Activated CD8-positive, alpha-beta memory T cell treated with anti-CD3 and anti-CD28 coated beads for 1 hour (primary cell): ENCODE results near the gene RPL35A.

Source experiments
- DNase-seq, 2 donors: peaks; one replicate each; pipeline ENCODE4 v3.0.0-alpha.2; 2020; ENCODE audit warnings: low read depth in 1 of 2; ENCODE audit errors: extremely low read depth in 1 of 2

RPL35A gene

GRCh38 chr3:197996855-197997254 is 46.9 kb downstream of the RPL35A start:
- DNase-seq, result no peak

- no peak for DNase-seq
These were observed 47.9 kb downstream of the RPL35A start for GRCh38 chr3:197997936-197998335.
